ENCODE results near the gene BCOR.

DNA sequence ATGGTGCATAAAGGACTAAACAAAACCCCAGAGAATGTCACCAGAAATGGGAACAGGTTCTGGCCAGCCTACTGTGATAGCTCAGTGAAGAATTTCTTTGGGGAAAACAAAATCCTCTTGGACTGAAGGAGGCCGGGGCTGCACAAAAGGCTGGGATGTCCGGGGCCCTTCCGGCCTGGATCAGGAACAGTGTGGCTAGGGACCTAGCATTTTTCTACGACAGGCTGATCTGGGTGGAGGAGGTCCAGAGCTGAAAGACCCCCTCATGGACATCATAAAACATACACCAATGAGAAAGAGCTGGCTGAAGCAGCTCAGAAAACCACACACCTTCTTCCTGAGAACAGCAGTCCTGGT lies 94.7 kb downstream of the BCOR start:
- no peak for TF ChIP-seq EP300 (IDR thresholded peaks at IDR 0.05; ENCODE audit: borderline replicate concordance in 1 of 2, low read depth in 1 of 2, low read length in 1 of 2)
- TF ChIP-seq, protein P1, sequence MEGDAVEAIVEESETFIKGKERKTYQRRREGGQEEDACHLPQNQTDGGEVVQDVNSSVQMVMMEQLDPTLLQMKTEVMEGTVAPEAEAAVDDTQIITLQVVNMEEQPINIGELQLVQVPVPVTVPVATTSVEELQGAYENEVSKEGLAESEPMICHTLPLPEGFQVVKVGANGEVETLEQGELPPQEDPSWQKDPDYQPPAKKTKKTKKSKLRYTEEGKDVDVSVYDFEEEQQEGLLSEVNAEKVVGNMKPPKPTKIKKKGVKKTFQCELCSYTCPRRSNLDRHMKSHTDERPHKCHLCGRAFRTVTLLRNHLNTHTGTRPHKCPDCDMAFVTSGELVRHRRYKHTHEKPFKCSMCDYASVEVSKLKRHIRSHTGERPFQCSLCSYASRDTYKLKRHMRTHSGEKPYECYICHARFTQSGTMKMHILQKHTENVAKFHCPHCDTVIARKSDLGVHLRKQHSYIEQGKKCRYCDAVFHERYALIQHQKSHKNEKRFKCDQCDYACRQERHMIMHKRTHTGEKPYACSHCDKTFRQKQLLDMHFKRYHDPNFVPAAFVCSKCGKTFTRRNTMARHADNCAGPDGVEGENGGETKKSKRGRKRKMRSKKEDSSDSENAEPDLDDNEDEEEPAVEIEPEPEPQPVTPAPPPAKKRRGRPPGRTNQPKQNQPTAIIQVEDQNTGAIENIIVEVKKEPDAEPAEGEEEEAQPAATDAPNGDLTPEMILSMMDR (IDR thresholded peaks at IDR 0.05) = no peak
- no peak for TF ChIP-seq FOXM1 (IDR thresholded peaks at IDR 0.05; ENCODE audit: low read depth)
